K562 (cell line): ENCODE data around the gene DTX3. TPM values are rescaled to one million over a fixed set of nuclear protein-coding genes. Genes with fewer than 3 reads are reported as not detected.

ENCODE experiments used
- ATAC-seq: fragments of 200-7000 bp; cut with Tn5 transposase; 3 replicates; pipeline ENCODE4 v1.9.1; 2020; ENCODE audit warnings: moderate library complexity
- BruUV-seq: library from RNA; stranded (reverse); fragments of 400-500 nt; replicated peaks from 2 replicates; lab custom pipeline; 2021; lab: Mats Ljungman, UMichigan
- CTCF ChIA-PET: fragments of 300-600 bp; formaldehyde crosslinking; extraction: SDS; loops from one replicate; lab custom pipeline; 2021; ENCODE audit warnings: low intra/inter-chr PET ratio; lab: Yijun Ruan, JAX
- POLR2A ChIA-PET: fragments of 300-600, 350-650 bp; sonication (Branson Sonifier 250); formaldehyde crosslinking; extraction: SDS; loops from one replicate; lab custom pipeline; 2021; ENCODE audit warnings: antibody characterized with exemption, inconsistent platforms; lab: Yijun Ruan, JAX
- DNase-seq, 4 experiments: peaks; one replicate each; pipeline versions ENCODE4 v3.0.0 to v3.0.0-alpha.2; 2011 to 2018; ENCODE audit warnings: low spot score in 3 of 4, mixed read lengths in 3 of 4; ENCODE audit errors: extremely low read depth in 1 of 4
- FAIRE-seq: peaks from 2 replicates; lab custom pipeline; 2011; peaks lifted over from hg19 to GRCh38; lab: Jason Lieb, UNC
- H2AFZ ChIP-seq: 2 replicates; pipeline ENCODE4 v1.6.0; 2011; ENCODE audit warnings: low read depth, low read length, control low read depth, inconsistent platforms
- H3K27ac ChIP-seq: fragments of 200-600 bp; 3 replicates; pipeline ENCODE4 v1.8.0; 2011; ENCODE audit warnings: low read depth, mild to moderate bottlenecking, control low read depth, inconsistent platforms, low read length, moderate library complexity, mixed read lengths; ENCODE audit errors: extremely low read depth
- H3K27me3 ChIP-seq, 2 experiments: fragments of 300-600 bp in 1 of 2; 2 replicates in 1 of 2; 3 replicates in 1 of 2; pipeline versions ENCODE4 v1.6.0 to v1.8.0; 2011; ENCODE audit warnings: inconsistent platforms in 2 of 2, low read length in 2 of 2, mild to moderate bottlenecking in 1 of 2, mixed read lengths in 1 of 2, moderate library complexity in 1 of 2; ENCODE audit not compliant: control insufficient read depth in 2 of 2, insufficient read depth in 2 of 2
- H3K36me3 ChIP-seq: fragments of 300-600 bp; 3 replicates; pipeline ENCODE4 v1.8.0; 2011; ENCODE audit warnings: mild to moderate bottlenecking, low read length, inconsistent platforms; ENCODE audit not compliant: control insufficient read depth, insufficient read depth
- H3K4me1 ChIP-seq, 2 experiments: fragments of 200-600 bp in 1 of 2; replicated peaks in 1 of 2; 2 replicates in 1 of 2; 3 replicates in 1 of 2; pipeline versions ENCODE4 v1.5.1 to v1.8.0; 2011; ENCODE audit warnings: inconsistent platforms in 2 of 2, low read length in 2 of 2, mild to moderate bottlenecking in 1 of 2, mixed read lengths in 1 of 2, moderate library complexity in 1 of 2; ENCODE audit not compliant: control insufficient read depth in 2 of 2, insufficient read depth in 2 of 2
- H3K4me2 ChIP-seq: 2 replicates; pipeline ENCODE4 v1.6.1; 2011; ENCODE audit warnings: low read length, control low read depth, inconsistent platforms, mixed read lengths; ENCODE audit not compliant: insufficient read depth
- H3K4me3 ChIP-seq: fragments of 200-600 bp; sonication (generic), shearing (Covaris generic); 2 replicates; pipeline ENCODE4 v1.5.1; 2016; ENCODE audit warnings: control low read depth, inconsistent platforms
- H3K79me2 ChIP-seq: fragments of 200-600 bp; 3 replicates; pipeline ENCODE4 v1.8.0; 2011; ENCODE audit warnings: low read length, inconsistent platforms; ENCODE audit not compliant: control insufficient read depth, insufficient read depth
- H3K9ac ChIP-seq, 2 experiments: 2 replicates each; pipeline versions ENCODE4 v1.6.0 to v1.6.1; 2011; ENCODE audit warnings: low read depth in 2 of 2, low read length in 2 of 2, control low read depth in 1 of 2, inconsistent platforms in 1 of 2, mild to moderate bottlenecking in 1 of 2, mixed read lengths in 1 of 2; ENCODE audit not compliant: insufficient read depth in 1 of 2
- H3K9me1 ChIP-seq: one replicate; pipeline ENCODE4 v1.6.0; 2011; ENCODE audit warnings: inconsistent platforms, mild to moderate bottlenecking, low read length, moderate library complexity; ENCODE audit not compliant: control insufficient read depth, insufficient read depth
- H3K9me3 ChIP-seq: replicated peaks from 2 replicates; pipeline ENCODE4 v1.5.1; 2011; ENCODE audit warnings: low read depth, low read length, inconsistent platforms; ENCODE audit not compliant: control insufficient read depth, insufficient read depth
- H4K20me1 ChIP-seq: replicated peaks from 2 replicates; pipeline ENCODE4 v1.6.1; 2011; ENCODE audit warnings: low read length, inconsistent platforms, mixed read lengths; ENCODE audit not compliant: control insufficient read depth, insufficient read depth
- BACH1 ChIP-seq: fragments of 200-800 bp; sonication (Bioruptor generic); IDR thresholded peaks from 2 replicates; pipeline ENCODE4 v1.6.1; 2016; ENCODE audit warnings: missing genetic modification characterization, missing compliant biosample characterization
- DIDO1 ChIP-seq: fragments of 450-650 bp; IDR thresholded peaks from 2 replicates; pipeline ENCODE4 v1.6.1; 2016; ENCODE audit warnings: low read depth, missing biosample characterization, missing genetic modification characterization
- ETV1 ChIP-seq: fragments of 450-650 bp; conservative IDR thresholded peaks from 2 replicates; pipeline ENCODE4 v1.6.1; 2016; ENCODE audit warnings: missing genetic modification characterization, control low read depth, low read depth, missing compliant biosample characterization
- GMEB1 ChIP-seq: fragments of 250-450 bp; sonication (Bioruptor Pico); IDR thresholded peaks from 2 replicates; pipeline ENCODE4 v1.4.0; 2020; ENCODE audit warnings: mild to moderate bottlenecking
- NFRKB ChIP-seq: fragments of 450-650 bp; IDR thresholded peaks from 2 replicates; pipeline ENCODE4 v1.6.1; 2016; ENCODE audit warnings: low read depth
- NUFIP1 ChIP-seq: fragments of 450-650 bp; IDR thresholded peaks from 2 replicates; pipeline ENCODE4 v1.6.1; 2018; ENCODE audit not compliant: partially characterized antibody
- OTX1 ChIP-seq: fragments of 450-650 bp; formaldehyde crosslinking; IDR thresholded peaks from 2 replicates; pipeline ENCODE4 v1.4.0; 2022; ENCODE audit warnings: mild to moderate bottlenecking
- POLR2A ChIP-seq: fragments of 450-650 bp; conservative IDR thresholded peaks from 2 replicates; pipeline ENCODE4 v1.6.1; 2016
- SRSF1 ChIP-seq: fragments of 200-400 bp; formaldehyde crosslinking; IDR thresholded peaks from 2 replicates; pipeline ENCODE4 v1.6.1; 2017; ENCODE audit warnings: mild to moderate bottlenecking, low read depth, low read length, moderate library complexity
- SUPT5H ChIP-seq: fragments of 450-650 bp; IDR thresholded peaks from 2 replicates; pipeline ENCODE4 v1.6.1; 2016
- ZBTB7A ChIP-seq: IDR thresholded peaks from 2 replicates; pipeline ENCODE4 v1.6.1; 2011; ENCODE audit warnings: low read depth, mild to moderate bottlenecking, low read length, moderate library complexity, borderline replicate concordance; ENCODE audit not compliant: control insufficient read depth
- ZNF277 ChIP-seq: fragments of 250-450 bp; sonication (Bioruptor Pico); IDR thresholded peaks from 2 replicates; pipeline ENCODE4 v1.8.0; 2022; ENCODE audit warnings: inconsistent platforms, mild to moderate bottlenecking, moderate library complexity, borderline replicate concordance
- ZNF668 ChIP-seq: fragments of 250-450 bp; sonication (Bioruptor Pico); IDR thresholded peaks from 2 replicates; pipeline ENCODE4 v1.8.0; 2022; ENCODE audit warnings: mild to moderate bottlenecking, inconsistent platforms
- WGBS: fragments of 100-300 bp; shearing (Covaris generic); methylation state at CpG from one replicate; pipeline ENCODE4 v1.1.6; 2016; ENCODE audit warnings: low coverage, mixed read lengths; ENCODE audit not compliant: insufficient coverage; ENCODE audit errors: missing lambda C conversion rate; 5-methylcytosine and 5-hydroxymethylcytosine counted together
- in situ Hi-C: fragments of 300-500 bp; cut with MboI; formaldehyde crosslinking; loops from 4 replicates; pipeline ENCODE4 v1.15.0; 2018; ENCODE audit warnings: inconsistent platforms, mixed read lengths
- intact Hi-C: fragments of 100-400 bp; cut with micrococcal nuclease; formaldehyde crosslinking; loops from 2 replicates; pipeline ENCODE4 v1.14.2; 2022
- polyA plus RNA-seq, 8 experiments: library from polyadenylated mRNA; depleted of rRNA in 4 of 8; stranded (reverse) in 5 of 8; unstranded in 3 of 8; fragments of >200 nt; fragmentation: Nextera tagmentation in 2 of 8; fragmentation: Illumina TruSeq in 1 of 8; extraction: Ambion mirVana in 2 of 8; extraction: Trizol in 1 of 8; gene quantifications; 2 replicates each; pipeline versions ENCODE4 v1.2.1 to v1.2.3, GENCODE V29; 2011 to 2014; ENCODE audit warnings: inconsistent platforms in 1 of 8, missing spikeins in 1 of 8
- total RNA-seq, 7 experiments: library from RNA; depleted of rRNA in 6 of 7; stranded (reverse); fragments of >200 nt in 6 of 7; fragmentation: Illumina TruSeq in 2 of 7; extraction: Trizol in 2 of 7; gene quantifications; 2 replicates each; pipeline versions ENCODE4 v1.2.1 to v1.2.3, GENCODE V29; 2011 to 2021; ENCODE audit warnings: low replicate concordance in 1 of 7
- TF ChIP-seq, protein P1 (sequence below), 2 experiments: IDR thresholded peaks; 2 replicates each; pipeline ENCODE4 v1.6.1; 2012; ENCODE audit warnings: improper control_type of control experiment in 2 of 2, low read depth in 2 of 2, low read length in 2 of 2, borderline replicate concordance in 1 of 2
- TF ChIP-seq, protein P2 (sequence below): fragments of 250-450 bp; sonication (Bioruptor Pico); IDR thresholded peaks from 2 replicates; pipeline ENCODE4 v1.5.0; 2020; ENCODE audit warnings: mild to moderate bottlenecking, borderline replicate concordance

The DTX3 gene
- total and polyA plus RNA-seq, 9 of the 15 experiments (the other 6 are each of a cell fraction or from before 2014, with no cell fraction given), result 0.03 to 0.09 (median 0.06) TPM; not detected in 6

DNA sequence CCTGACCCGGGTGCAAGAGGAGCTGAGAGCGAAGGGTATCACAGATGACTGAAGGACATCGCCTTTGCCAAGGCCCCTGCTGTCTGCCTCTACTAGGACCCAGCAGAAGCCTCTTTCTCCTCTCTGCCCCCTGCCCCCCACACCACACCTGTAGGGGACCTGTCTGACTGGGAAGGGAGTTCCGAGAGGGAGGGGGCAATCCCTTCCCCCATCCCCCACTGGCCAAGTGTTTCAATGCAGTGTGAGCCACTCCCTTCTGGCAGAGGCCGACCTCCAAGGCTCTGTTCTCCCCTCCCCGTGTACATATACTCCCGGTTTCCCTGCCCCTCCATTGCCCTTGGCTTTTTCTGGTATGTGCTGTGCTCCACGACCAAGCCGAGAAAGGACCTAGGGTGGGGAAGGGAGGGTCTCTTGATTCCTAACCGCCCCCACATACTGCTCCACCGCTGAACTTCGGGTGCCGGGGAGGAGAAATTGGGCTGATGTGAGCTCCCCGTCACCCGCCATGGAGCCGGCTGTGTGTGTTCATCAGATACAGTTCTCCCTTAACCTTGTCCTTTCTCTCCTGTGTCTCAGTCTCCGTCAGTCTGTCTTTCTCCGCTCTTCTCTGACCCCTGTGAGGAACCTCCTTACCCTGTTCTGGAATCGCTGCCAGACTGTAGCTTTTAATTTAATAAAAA, 4.6 kb downstream of the DTX3 start:
- POLR2A ChIA-PET, result interaction anchor here (0.6 to 2.0 kb wide), 6 partner anchors 9 to 142 kb away, joined by 3 to 19 read pairs (median 4); partner anchors contain the start of genes PIP4K2C and TSPAN31
- Histone ChIP-seq H3K9me1 (peaks cover 4% of the 10 kb centered on the region), H3K9me3 (no peaks in the 10 kb centered on the region), H3K27me3 (no peaks in the 10 kb centered on the region), H3K36me3 (no peaks in the 10 kb centered on the region), H3K79me2 (peaks cover 2% of the 10 kb centered on the region; the same call in 2 of the 3 replicates), H2AFZ (peak overlapping the region; percentile 97), H4K20me1 (no peaks in the 10 kb centered on the region), H3K4me1 (peaks cover 53 to 62% of the 10 kb centered on the region in 2 experiments), H3K4me2 (peak overlapping the region; percentile 67), H3K9ac (peak overlapping the region; percentile 61 to 75; a peak in 3 of 4 replicates), H3K4me3 (no peak overlapping the region), H3K27ac (peak overlapping the region; percentile 56; the same call in 2 of the 3 replicates)
- intact Hi-C loops (no loop called here), in situ Hi-C loops (no loop called here)
- FAIRE-seq (peak; percentile 49), ATAC-seq (peak; percentile 15), DNase-seq (peak; percentile 39 to 60 (median 50))
- 27% methylated on average over 18 of the region's 19 CpGs for WGBS
- CTCF ChIA-PET, result no interaction called here
- BruUV-seq, result no TSS peak
- no peak for TF ChIP-seq ETV1 (tag)
- no peak for TF ChIP-seq ZNF277
- TF ChIP-seq ZNF668 (CRISPR knock-in tag), result no peak
- TF ChIP-seq GMEB1 (CRISPR knock-in tag), result no peak
- TF ChIP-seq, protein P1, sequence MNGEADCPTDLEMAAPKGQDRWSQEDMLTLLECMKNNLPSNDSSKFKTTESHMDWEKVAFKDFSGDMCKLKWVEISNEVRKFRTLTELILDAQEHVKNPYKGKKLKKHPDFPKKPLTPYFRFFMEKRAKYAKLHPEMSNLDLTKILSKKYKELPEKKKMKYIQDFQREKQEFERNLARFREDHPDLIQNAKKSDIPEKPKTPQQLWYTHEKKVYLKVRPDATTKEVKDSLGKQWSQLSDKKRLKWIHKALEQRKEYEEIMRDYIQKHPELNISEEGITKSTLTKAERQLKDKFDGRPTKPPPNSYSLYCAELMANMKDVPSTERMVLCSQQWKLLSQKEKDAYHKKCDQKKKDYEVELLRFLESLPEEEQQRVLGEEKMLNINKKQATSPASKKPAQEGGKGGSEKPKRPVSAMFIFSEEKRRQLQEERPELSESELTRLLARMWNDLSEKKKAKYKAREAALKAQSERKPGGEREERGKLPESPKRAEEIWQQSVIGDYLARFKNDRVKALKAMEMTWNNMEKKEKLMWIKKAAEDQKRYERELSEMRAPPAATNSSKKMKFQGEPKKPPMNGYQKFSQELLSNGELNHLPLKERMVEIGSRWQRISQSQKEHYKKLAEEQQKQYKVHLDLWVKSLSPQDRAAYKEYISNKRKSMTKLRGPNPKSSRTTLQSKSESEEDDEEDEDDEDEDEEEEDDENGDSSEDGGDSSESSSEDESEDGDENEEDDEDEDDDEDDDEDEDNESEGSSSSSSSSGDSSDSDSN (IDR thresholded peaks at IDR 0.05; ENCODE audit: borderline replicate concordance in 1 of 2, low read depth in 2 of 2, low read length in 2 of 2), result no peak
- TF ChIP-seq POLR2A, result 0 out of 2 replicates have a peak, but pooled peaks have one; percentile 39
- TF ChIP-seq SUPT5H, result no peak
- TF ChIP-seq DIDO1 (tag), result no peak
- TF ChIP-seq ZBTB7A, result 0 out of 2 replicates have a peak, but pooled peaks have one; percentile 26
- no peak for TF ChIP-seq NUFIP1
- no peak for TF ChIP-seq BACH1 (tag)
- TF ChIP-seq SRSF1, result no peak
- TF ChIP-seq, protein P2, sequence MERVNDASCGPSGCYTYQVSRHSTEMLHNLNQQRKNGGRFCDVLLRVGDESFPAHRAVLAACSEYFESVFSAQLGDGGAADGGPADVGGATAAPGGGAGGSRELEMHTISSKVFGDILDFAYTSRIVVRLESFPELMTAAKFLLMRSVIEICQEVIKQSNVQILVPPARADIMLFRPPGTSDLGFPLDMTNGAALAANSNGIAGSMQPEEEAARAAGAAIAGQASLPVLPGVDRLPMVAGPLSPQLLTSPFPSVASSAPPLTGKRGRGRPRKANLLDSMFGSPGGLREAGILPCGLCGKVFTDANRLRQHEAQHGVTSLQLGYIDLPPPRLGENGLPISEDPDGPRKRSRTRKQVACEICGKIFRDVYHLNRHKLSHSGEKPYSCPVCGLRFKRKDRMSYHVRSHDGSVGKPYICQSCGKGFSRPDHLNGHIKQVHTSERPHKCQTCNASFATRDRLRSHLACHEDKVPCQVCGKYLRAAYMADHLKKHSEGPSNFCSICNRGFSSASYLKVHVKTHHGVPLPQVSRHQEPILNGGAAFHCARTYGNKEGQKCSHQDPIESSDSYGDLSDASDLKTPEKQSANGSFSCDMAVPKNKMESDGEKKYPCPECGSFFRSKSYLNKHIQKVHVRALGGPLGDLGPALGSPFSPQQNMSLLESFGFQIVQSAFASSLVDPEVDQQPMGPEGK, result no peak
- no peak for TF ChIP-seq OTX1
- TF ChIP-seq NFRKB, result peak; percentile 24; the same call in 1 of the 2 replicates
